ENCODE data around the gene PUS1. TPM values are rescaled to one million over a fixed set of nuclear protein-coding genes. Genes with fewer than 3 reads are reported as not detected.

PUS1 gene
- total and polyA plus RNA-seq, 2 of the 8 experiments (the other 6 are each of a cell fraction or from before 2014, with no cell fraction given): 48.1 to 81.2 TPM

DNA sequence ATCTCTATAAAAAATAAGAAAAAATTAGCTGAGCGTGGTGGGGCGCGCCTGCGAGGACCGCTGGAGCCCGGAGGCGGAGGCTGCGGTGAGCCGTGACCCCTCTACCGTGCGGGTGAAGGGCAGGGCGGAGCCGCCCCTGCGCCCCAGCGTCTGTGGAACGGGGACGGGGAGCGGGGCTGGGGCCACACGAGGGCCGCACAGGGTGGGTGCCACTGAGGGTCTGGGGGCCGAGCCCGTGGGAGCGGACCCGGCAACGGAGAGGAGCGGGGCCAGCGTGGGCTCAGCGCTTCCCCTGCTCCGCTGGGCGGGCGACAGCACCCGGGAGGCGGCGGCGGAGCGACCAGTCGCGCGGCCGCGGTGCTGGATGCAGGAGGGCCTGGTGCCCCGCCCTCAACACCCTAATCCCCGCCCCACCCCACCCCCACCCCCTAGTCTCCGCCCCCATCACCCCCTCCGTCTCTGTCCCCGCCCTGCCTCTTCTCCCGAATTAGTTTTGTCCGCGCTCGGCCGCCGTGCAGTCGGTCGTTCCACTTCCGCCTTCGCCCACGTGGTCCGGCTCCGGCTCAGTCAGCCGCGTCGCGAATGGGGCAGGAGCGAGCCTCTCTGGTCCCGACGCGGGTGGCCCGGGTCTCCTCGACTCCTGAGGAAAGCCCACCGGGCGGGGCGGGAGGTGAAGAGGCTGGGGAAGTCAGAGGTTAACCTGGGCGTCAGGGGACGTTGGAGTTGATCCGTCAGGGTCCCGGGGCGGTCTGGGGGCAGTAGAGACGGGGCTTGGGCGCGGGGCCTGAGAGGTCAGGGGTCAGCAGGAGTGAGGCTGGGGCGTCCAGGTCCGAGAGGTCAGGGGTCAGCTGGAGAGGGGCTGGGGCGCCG is at the start of gene PUS1 (continued):
- TF ChIP-seq, protein P1, sequence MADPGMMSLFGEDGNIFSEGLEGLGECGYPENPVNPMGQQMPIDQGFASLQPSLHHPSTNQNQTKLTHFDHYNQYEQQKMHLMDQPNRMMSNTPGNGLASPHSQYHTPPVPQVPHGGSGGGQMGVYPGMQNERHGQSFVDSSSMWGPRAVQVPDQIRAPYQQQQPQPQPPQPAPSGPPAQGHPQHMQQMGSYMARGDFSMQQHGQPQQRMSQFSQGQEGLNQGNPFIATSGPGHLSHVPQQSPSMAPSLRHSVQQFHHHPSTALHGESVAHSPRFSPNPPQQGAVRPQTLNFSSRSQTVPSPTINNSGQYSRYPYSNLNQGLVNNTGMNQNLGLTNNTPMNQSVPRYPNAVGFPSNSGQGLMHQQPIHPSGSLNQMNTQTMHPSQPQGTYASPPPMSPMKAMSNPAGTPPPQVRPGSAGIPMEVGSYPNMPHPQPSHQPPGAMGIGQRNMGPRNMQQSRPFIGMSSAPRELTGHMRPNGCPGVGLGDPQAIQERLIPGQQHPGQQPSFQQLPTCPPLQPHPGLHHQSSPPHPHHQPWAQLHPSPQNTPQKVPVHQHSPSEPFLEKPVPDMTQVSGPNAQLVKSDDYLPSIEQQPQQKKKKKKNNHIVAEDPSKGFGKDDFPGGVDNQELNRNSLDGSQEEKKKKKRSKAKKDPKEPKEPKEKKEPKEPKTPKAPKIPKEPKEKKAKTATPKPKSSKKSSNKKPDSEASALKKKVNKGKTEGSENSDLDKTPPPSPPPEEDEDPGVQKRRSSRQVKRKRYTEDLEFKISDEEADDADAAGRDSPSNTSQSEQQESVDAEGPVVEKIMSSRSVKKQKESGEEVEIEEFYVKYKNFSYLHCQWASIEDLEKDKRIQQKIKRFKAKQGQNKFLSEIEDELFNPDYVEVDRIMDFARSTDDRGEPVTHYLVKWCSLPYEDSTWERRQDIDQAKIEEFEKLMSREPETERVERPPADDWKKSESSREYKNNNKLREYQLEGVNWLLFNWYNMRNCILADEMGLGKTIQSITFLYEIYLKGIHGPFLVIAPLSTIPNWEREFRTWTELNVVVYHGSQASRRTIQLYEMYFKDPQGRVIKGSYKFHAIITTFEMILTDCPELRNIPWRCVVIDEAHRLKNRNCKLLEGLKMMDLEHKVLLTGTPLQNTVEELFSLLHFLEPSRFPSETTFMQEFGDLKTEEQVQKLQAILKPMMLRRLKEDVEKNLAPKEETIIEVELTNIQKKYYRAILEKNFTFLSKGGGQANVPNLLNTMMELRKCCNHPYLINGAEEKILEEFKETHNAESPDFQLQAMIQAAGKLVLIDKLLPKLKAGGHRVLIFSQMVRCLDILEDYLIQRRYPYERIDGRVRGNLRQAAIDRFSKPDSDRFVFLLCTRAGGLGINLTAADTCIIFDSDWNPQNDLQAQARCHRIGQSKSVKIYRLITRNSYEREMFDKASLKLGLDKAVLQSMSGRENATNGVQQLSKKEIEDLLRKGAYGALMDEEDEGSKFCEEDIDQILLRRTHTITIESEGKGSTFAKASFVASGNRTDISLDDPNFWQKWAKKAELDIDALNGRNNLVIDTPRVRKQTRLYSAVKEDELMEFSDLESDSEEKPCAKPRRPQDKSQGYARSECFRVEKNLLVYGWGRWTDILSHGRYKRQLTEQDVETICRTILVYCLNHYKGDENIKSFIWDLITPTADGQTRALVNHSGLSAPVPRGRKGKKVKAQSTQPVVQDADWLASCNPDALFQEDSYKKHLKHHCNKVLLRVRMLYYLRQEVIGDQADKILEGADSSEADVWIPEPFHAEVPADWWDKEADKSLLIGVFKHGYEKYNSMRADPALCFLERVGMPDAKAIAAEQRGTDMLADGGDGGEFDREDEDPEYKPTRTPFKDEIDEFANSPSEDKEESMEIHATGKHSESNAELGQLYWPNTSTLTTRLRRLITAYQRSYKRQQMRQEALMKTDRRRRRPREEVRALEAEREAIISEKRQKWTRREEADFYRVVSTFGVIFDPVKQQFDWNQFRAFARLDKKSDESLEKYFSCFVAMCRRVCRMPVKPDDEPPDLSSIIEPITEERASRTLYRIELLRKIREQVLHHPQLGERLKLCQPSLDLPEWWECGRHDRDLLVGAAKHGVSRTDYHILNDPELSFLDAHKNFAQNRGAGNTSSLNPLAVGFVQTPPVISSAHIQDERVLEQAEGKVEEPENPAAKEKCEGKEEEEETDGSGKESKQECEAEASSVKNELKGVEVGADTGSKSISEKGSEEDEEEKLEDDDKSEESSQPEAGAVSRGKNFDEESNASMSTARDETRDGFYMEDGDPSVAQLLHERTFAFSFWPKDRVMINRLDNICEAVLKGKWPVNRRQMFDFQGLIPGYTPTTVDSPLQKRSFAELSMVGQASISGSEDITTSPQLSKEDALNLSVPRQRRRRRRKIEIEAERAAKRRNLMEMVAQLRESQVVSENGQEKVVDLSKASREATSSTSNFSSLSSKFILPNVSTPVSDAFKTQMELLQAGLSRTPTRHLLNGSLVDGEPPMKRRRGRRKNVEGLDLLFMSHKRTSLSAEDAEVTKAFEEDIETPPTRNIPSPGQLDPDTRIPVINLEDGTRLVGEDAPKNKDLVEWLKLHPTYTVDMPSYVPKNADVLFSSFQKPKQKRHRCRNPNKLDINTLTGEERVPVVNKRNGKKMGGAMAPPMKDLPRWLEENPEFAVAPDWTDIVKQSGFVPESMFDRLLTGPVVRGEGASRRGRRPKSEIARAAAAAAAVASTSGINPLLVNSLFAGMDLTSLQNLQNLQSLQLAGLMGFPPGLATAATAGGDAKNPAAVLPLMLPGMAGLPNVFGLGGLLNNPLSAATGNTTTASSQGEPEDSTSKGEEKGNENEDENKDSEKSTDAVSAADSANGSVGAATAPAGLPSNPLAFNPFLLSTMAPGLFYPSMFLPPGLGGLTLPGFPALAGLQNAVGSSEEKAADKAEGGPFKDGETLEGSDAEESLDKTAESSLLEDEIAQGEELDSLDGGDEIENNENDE (IDR thresholded peaks at IDR 0.05; ENCODE audit: insufficient replicate concordance, low read length): no peak
- TF ChIP-seq, protein P2, sequence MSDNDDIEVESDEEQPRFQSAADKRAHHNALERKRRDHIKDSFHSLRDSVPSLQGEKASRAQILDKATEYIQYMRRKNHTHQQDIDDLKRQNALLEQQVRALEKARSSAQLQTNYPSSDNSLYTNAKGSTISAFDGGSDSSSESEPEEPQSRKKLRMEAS (IDR thresholded peaks at IDR 0.05): peak; percentile 99
- TF ChIP-seq TAF7 (optimal IDR thresholded peaks at IDR 0.05; ENCODE audit: borderline replicate concordance, low read depth, low read length): peak; percentile 63
- peak in 1 of 2 experiments; percentile 89; a peak in 2 of 3 replicates for TF ChIP-seq POLR2A (IDR thresholded peaks at IDR 0.05; ENCODE audit: control extremely low read depth in 1 of 2, low read depth in 2 of 2, low read length in 2 of 2)
- no peak for TF ChIP-seq RNF2 (IDR thresholded peaks at IDR 0.05; ENCODE audit: borderline replicate concordance, low read depth, low read length, missing control alignments, poor library complexity, severe bottlenecking)
- peak; percentile 65 for TF ChIP-seq KDM4A (IDR thresholded peaks at IDR 0.05; ENCODE audit: low read depth, low read length, severe bottlenecking)
- no peak for TF ChIP-seq ZNF274 (IDR thresholded peaks at IDR 0.05; ENCODE audit: borderline replicate concordance, extremely low read depth, low read length)
- TF ChIP-seq CREB1 (IDR thresholded peaks at IDR 0.05): peak; percentile 54; the same call in 1 of the 2 replicates
